Osteoblast (primary cell): ENCODE results near the gene TBC1D12. TPM values are rescaled to one million over a fixed set of nuclear protein-coding genes. Genes with fewer than 3 reads are reported as not detected.
A peak's percentile ranks its signal among the peaks of the same experiment; 100 is the strongest.

Source experiments
- DNase-seq: peaks from one replicate; pipeline ENCODE4 v3.0.0; 2011; ENCODE audit warnings: low spot score, mixed read lengths; ENCODE audit not compliant: insufficient read length; ENCODE audit errors: missing footprints
- H2AFZ ChIP-seq: 2 replicates; pipeline ENCODE4 v1.6.0; 2011; ENCODE audit warnings: mild to moderate bottlenecking, low read length
- H3K27ac ChIP-seq: 2 replicates; pipeline ENCODE4 v1.5.1; 2011; ENCODE audit warnings: mild to moderate bottlenecking, low read depth, low read length, moderate library complexity
- H3K27me3 ChIP-seq: 2 replicates; pipeline ENCODE4 v1.6.0; 2012; ENCODE audit warnings: mild to moderate bottlenecking, control low read depth, inconsistent platforms, low read length, moderate library complexity; ENCODE audit not compliant: insufficient read depth
- H3K36me3 ChIP-seq: 2 replicates; pipeline ENCODE4 v1.5.1; 2011; ENCODE audit warnings: mild to moderate bottlenecking, low read length, control low read depth, moderate library complexity; ENCODE audit not compliant: insufficient read depth
- H3K4me1 ChIP-seq: 2 replicates; pipeline ENCODE4 v1.5.1; 2011; ENCODE audit warnings: mild to moderate bottlenecking, low read length, control low read depth, moderate library complexity; ENCODE audit not compliant: insufficient read depth
- H3K4me2 ChIP-seq: 2 replicates; pipeline ENCODE4 v1.6.0; 2011; ENCODE audit warnings: mild to moderate bottlenecking, low read length; ENCODE audit not compliant: insufficient read depth
- H3K4me3 ChIP-seq: fragments of 200-600 bp; sonication (generic); 3 replicates; pipeline ENCODE4 v1.5.1; 2012; ENCODE audit warnings: mild to moderate bottlenecking, low read length, inconsistent platforms; ENCODE audit not compliant: insufficient read depth
- H3K79me2 ChIP-seq: 2 replicates; pipeline ENCODE4 v1.6.0; 2012; ENCODE audit warnings: mild to moderate bottlenecking, low read length, control low read depth, inconsistent platforms; ENCODE audit not compliant: insufficient read depth
- H3K9me3 ChIP-seq: 2 replicates; pipeline ENCODE4 v1.5.1; 2011; ENCODE audit warnings: low read depth, low read length, control low read depth
- H4K20me1 ChIP-seq: 2 replicates; pipeline ENCODE4 v1.6.0; 2012; ENCODE audit warnings: mild to moderate bottlenecking, low read length, control low read depth; ENCODE audit not compliant: insufficient read depth
- CTCF ChIP-seq: IDR thresholded peaks from 2 replicates; pipeline ENCODE4 v1.5.1; 2011; ENCODE audit warnings: mild to moderate bottlenecking, low read depth, low read length, moderate library complexity; ENCODE audit errors: extremely low read depth
- total RNA-seq: library from RNA; depleted of rRNA; stranded (reverse); fragments of >200 nt; gene quantifications from 2 replicates; pipeline ENCODE4 v1.2.3, GENCODE V29; 2012

The TBC1D12 gene
- total RNA-seq, 1 donor: 43.1 TPM

- no peaks in the 10 kb centered on the region for H3K27me3 ChIP-seq
- DNase-seq: peak; percentile 93
- peak overlapping the region; percentile 66 for H2AFZ ChIP-seq
- H3K4me1 ChIP-seq: peaks cover 27% of the 10 kb centered on the region
- peaks cover 30% of the 10 kb centered on the region for H3K36me3 ChIP-seq
- no peaks in the 10 kb centered on the region for H3K9me3 ChIP-seq
- peak overlapping the region; percentile 90 for H3K4me2 ChIP-seq
- peaks cover 3% of the 10 kb centered on the region for H4K20me1 ChIP-seq
- no peak for TF ChIP-seq CTCF
- H3K27ac ChIP-seq: peak overlapping the region; percentile 88
- peaks cover 38% of the 10 kb centered on the region for H3K79me2 ChIP-seq
- peak overlapping the region; percentile 66 for H3K4me3 ChIP-seq
These were observed 43.9 kb upstream of the TBC1D12 start for GRCh38 chr10:94358480-94358879.

- no peak for TF ChIP-seq CTCF
- H3K4me1 ChIP-seq: peaks cover 27% of the 10 kb centered on the region
- H3K79me2 ChIP-seq: peaks cover 38% of the 10 kb centered on the region
- H4K20me1 ChIP-seq: peaks cover 3% of the 10 kb centered on the region
- H2AFZ ChIP-seq: no peak overlapping the region
- H3K27me3 ChIP-seq: no peaks in the 10 kb centered on the region
- peak overlapping the region; percentile 91 for H3K4me3 ChIP-seq
- no peaks in the 10 kb centered on the region for H3K9me3 ChIP-seq
- H3K27ac ChIP-seq: peak overlapping the region; percentile 90
- DNase-seq: no peak
- peak overlapping the region; percentile 91 for H3K4me2 ChIP-seq
- H3K36me3 ChIP-seq: peaks cover 18% of the 10 kb centered on the region
These were observed 41.1 kb upstream of the TBC1D12 start for GRCh38 chr10:94361171-94361794.

GRCh38 chr10:94362360-94363250, 39.7 kb upstream of the TBC1D12 start, which contains the start of gene NOC3L:
NOC3L (minus strand) TSS chr10:94362939; CDS start chr10:94362838, 101 bp downstream.
- peak; percentile 93 for DNase-seq
- Histone ChIP-seq H3K79me2 (peaks cover 32% of the 10 kb centered on the region), H3K9me3 (no peaks in the 10 kb centered on the region), H3K4me1 (peaks cover 27% of the 10 kb centered on the region), H3K27me3 (no peaks in the 10 kb centered on the region), H3K27ac (peak within 1 kb of the TSS; percentile 90), H3K4me3 (peak within 1 kb of the TSS; percentile 91), H3K36me3 (peaks cover 5% of the 10 kb centered on the region), H2AFZ (peak within 1 kb of the TSS; percentile 97), H4K20me1 (peaks cover 3% of the 10 kb centered on the region), H3K4me2 (peak within 1 kb of the TSS; percentile 91)
- peak; percentile 67 for TF ChIP-seq CTCF

- Histone ChIP-seq H3K27ac (no peak overlapping the region), H3K9me3 (no peaks in the 10 kb centered on the region), H3K4me1 (peaks cover 21% of the 10 kb centered on the region), H3K79me2 (peaks cover 30% of the 10 kb centered on the region), H3K4me2 (peak overlapping the region; percentile 91), H4K20me1 (peaks cover 3% of the 10 kb centered on the region), H2AFZ (peak overlapping the region; percentile 97), H3K36me3 (peaks cover 3% of the 10 kb centered on the region), H3K27me3 (no peaks in the 10 kb centered on the region), H3K4me3 (peak overlapping the region; percentile 91)
- DNase-seq: peak; percentile 44
- no peak for TF ChIP-seq CTCF
These were observed 39.1 kb upstream of the TBC1D12 start for GRCh38 chr10:94363251-94363565.
